CD8-positive, alpha-beta memory T cell (primary cell): ENCODE data around the gene KCNH8. TPM values are rescaled to one million over a fixed set of nuclear protein-coding genes. Genes with fewer than 3 reads are reported as not detected.
"Not testable (repeated sequence)": the region's sequence is repeated elsewhere in the genome, so short reads cannot be mapped to it uniquely, and the experiment has no call there.

Experiments
- CTCF ChIA-PET: fragments of 350-600 bp; sonication (Branson Sonifier 250); formaldehyde crosslinking; loops from one replicate; lab custom pipeline; 2021; ENCODE audit warnings: antibody characterized with exemption; lab: Charles Lee
- POLR2A ChIA-PET: fragments of 350-600 bp; sonication (Branson Sonifier 250); formaldehyde crosslinking; loops from one replicate; lab custom pipeline; 2021; ENCODE audit warnings: antibody characterized with exemption; lab: Charles Lee
- DNase-seq, 5 donors: peaks; one replicate each; pipeline versions ENCODE4 v3.0.0 to v3.0.0-alpha.2; 2020 to 2022; ENCODE audit warnings: mixed read lengths in 1 of 5
- H3K27ac ChIP-seq: one replicate; pipeline ENCODE4 v1.7.0; 2013; ENCODE audit warnings: low read depth, mild to moderate bottlenecking, low read length, moderate library complexity
- H3K27me3 ChIP-seq: 2 replicates; pipeline ENCODE4 v1.7.0; 2013; ENCODE audit warnings: low read length, mild to moderate bottlenecking; ENCODE audit not compliant: insufficient read depth, poor library complexity, severe bottlenecking
- H3K36me3 ChIP-seq: 2 replicates; pipeline ENCODE4 v1.7.0; 2013; ENCODE audit warnings: mild to moderate bottlenecking, low read length, moderate library complexity; ENCODE audit not compliant: insufficient read depth
- H3K4me1 ChIP-seq: 2 replicates; pipeline ENCODE4 v1.7.0; 2013; ENCODE audit warnings: mild to moderate bottlenecking, low read length, moderate library complexity; ENCODE audit not compliant: insufficient read depth
- H3K4me3 ChIP-seq: 2 replicates; pipeline ENCODE4 v1.7.0; 2013; ENCODE audit warnings: mild to moderate bottlenecking, low read length
- H3K9me3 ChIP-seq: 2 replicates; pipeline ENCODE4 v1.7.0; 2013; ENCODE audit warnings: mild to moderate bottlenecking, low read length
- H3K27ac Mint-ChIP-seq, 8 donors: one replicate each; pipeline ENCODE4 v1.8.0; 2020 to 2021; ENCODE audit warnings: mixed read lengths in 8 of 8, mild to moderate bottlenecking in 6 of 8, inconsistent platforms in 3 of 8, moderate library complexity in 3 of 8
- H3K27me3 Mint-ChIP-seq, 2 donors: one replicate each; pipeline ENCODE4 v1.8.0; 2020 to 2021; ENCODE audit warnings: mixed read lengths in 2 of 2, mild to moderate bottlenecking in 1 of 2, moderate library complexity in 1 of 2
- H3K36me3 Mint-ChIP-seq, 3 donors: one replicate each; pipeline ENCODE4 v1.8.0; 2020 to 2021; ENCODE audit warnings: mixed read lengths in 3 of 3, inconsistent platforms in 1 of 3, mild to moderate bottlenecking in 1 of 3
- H3K4me1 Mint-ChIP-seq, 3 donors: one replicate each; pipeline ENCODE4 v1.8.0; 2020 to 2021; ENCODE audit warnings: mixed read lengths in 3 of 3, inconsistent platforms in 1 of 3, mild to moderate bottlenecking in 1 of 3
- H3K4me3 Mint-ChIP-seq, 7 donors: one replicate each; pipeline ENCODE4 v1.8.0; 2020 to 2021; ENCODE audit warnings: mixed read lengths in 7 of 7, mild to moderate bottlenecking in 6 of 7, moderate library complexity in 4 of 7, inconsistent platforms in 2 of 7
- H3K9me3 Mint-ChIP-seq, 5 donors: one replicate each; pipeline ENCODE4 v1.8.0; 2020 to 2022; ENCODE audit warnings: mixed read lengths in 5 of 5, mild to moderate bottlenecking in 3 of 5, moderate library complexity in 2 of 5, inconsistent platforms in 1 of 5
- polyA plus RNA-seq: library from polyadenylated mRNA; unstranded; fragments of 300-500 nt; fragmentation: Illumina TruSeq; gene quantifications from one replicate; pipeline ENCODE4 v1.2.3, GENCODE V29; 2021
- total RNA-seq, 2 experiments: library from RNA; stranded (reverse); gene quantifications; one replicate each; pipeline ENCODE4 v1.2.3, GENCODE V29; 2021

KCNH8 gene
- not detected for total RNA-seq
- not detected for polyA plus RNA-seq

GRCh38 chr3:19147905-19148767, at the start of gene KCNH8:
KCNH8 (plus strand) TSS chr3:19148510; CDS start chr3:19148720, 210 bp downstream.
- Mint-ChIP-seq H3K4me1 (peaks cover 19 to 28% (median 22%) of the 10 kb centered on the region in 3 donors), H3K27me3 (peaks cover 1 to 21% of the 10 kb centered on the region in 2 donors), H3K36me3 (peaks cover 0 to 3% (median 0%) of the 10 kb centered on the region in 3 donors), H3K4me3 (peak within 1 kb of the TSS; percentile 88 to 97 (median 91)), H3K9me3 (peaks cover 0 to 6% (median 4%) of the 10 kb centered on the region in 5 donors), H3K27ac (peak within 1 kb of the TSS; percentile 27 to 91 (median 68))
- peak in 1 of 5 donors; percentile 11 for DNase-seq
- peaks cover 5% of the 10 kb centered on the region for H3K4me1 ChIP-seq
- H3K4me3 ChIP-seq = peak within 1 kb of the TSS; percentile 73
- no peak within 1 kb of the TSS for H3K27ac ChIP-seq
- no peaks in the 10 kb centered on the region for H3K9me3 ChIP-seq
- H3K36me3 ChIP-seq = no peaks in the 10 kb centered on the region
- POLR2A ChIA-PET = no interaction called here
- CTCF ChIA-PET = interaction anchor here (0.5 kb wide), 1 partner anchor 1342 kb away, joined by 4 read pairs; no protein-coding TSS in a partner anchor
- H3K27me3 ChIP-seq = no peaks in the 10 kb centered on the region

DNA sequence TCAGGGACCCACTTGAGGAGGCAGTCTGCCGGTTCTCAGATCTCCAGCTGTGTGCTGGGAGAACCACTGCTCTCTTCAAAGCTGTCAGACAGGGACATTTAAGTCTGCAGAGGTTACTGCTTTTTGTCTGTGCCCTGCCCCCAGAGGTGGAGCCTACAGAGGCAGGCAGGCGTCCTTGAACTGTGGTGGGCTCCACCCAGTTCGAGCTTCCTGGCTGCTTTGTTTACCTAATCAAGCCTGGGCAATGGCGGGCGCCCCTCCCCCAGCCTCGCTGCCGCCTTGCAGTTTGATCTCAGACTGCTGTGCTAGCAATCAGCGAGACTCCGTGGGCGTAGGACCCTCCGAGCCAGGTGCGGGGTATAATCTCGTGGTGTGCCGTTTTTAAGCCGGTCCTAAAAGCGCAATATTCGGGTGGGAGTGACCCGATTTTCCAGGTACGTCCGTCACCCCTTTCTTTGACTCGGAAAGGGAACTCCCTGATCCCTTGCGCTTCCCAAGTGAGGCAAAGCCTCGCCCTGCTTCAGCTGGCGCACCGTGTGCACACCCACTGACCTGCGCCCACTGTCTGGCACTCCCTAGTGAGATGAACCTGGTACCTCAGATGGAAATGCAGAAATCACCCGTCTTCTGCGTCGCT, 45.5 kb upstream of the KCNH8 start:
- POLR2A ChIA-PET = not testable (repeated sequence)

GRCh38 chr3:19103510-19103909, 44.8 kb upstream of the KCNH8 start:
- no peaks in the 10 kb centered on the region for H3K4me1 ChIP-seq
- Mint-ChIP-seq H3K27ac (peak overlapping the region in 4 of 8 donors; percentile 75 to 92 (median 86)), H3K36me3 (no peaks in the 10 kb centered on the region)

More for the DNA sequence above, 45.5 kb upstream of the KCNH8 start:
- H3K27ac ChIP-seq, H3K4me3 ChIP-seq, H3K9me3 Mint-ChIP-seq, H3K9me3 ChIP-seq, H3K36me3 ChIP-seq, CTCF ChIA-PET, H3K36me3 Mint-ChIP-seq, H3K27me3 ChIP-seq, H3K4me1 ChIP-seq, H3K27me3 Mint-ChIP-seq, H3K4me1 Mint-ChIP-seq: not testable (repeated sequence)
- Mint-ChIP-seq H3K4me3 (peak overlapping the region; percentile 49 to 92 (median 79)), H3K27ac (peak overlapping the region in 7 of 8 donors; percentile 26 to 92 (median 68))
- DNase-seq = peak in 1 of 5 donors; percentile 16

GRCh38 chr3:19104459-19104858, 43.9 kb upstream of the KCNH8 start:
- Mint-ChIP-seq H3K4me1 (no peaks in the 10 kb centered on the region), H3K36me3 (no peaks in the 10 kb centered on the region), H3K27me3 (peaks cover 0 to 2% of the 10 kb centered on the region in 2 donors), H3K27ac (peak overlapping the region in 1 of 8 donors; percentile 54), H3K9me3 (peaks cover 0 to 5% (median 0%) of the 10 kb centered on the region in 5 donors), H3K4me3 (peak overlapping the region in 1 of 7 donors; percentile 32)
- H3K4me1 ChIP-seq = no peaks in the 10 kb centered on the region
- no peak for DNase-seq
- no peak overlapping the region for H3K27ac ChIP-seq
- H3K9me3 ChIP-seq = no peaks in the 10 kb centered on the region
- H3K27me3 ChIP-seq = no peaks in the 10 kb centered on the region
- H3K4me3 ChIP-seq = no peak overlapping the region
- ChIA-PET CTCF (no interaction called here), POLR2A (no interaction called here)
- H3K36me3 ChIP-seq = no peaks in the 10 kb centered on the region

More at GRCh38 chr3:19103510-19103909, 44.8 kb upstream of the KCNH8 start:
- Histone ChIP-seq H3K4me3 (no peak overlapping the region), H3K36me3 (no peaks in the 10 kb centered on the region), H3K9me3 (no peaks in the 10 kb centered on the region), H3K27ac (no peak overlapping the region), H3K27me3 (no peaks in the 10 kb centered on the region)
- Mint-ChIP-seq H3K27me3 (peaks cover 0 to 2% of the 10 kb centered on the region in 2 donors), H3K4me3 (peak overlapping the region; percentile 49 to 92 (median 79)), H3K9me3 (peaks cover 0 to 5% (median 0%) of the 10 kb centered on the region in 5 donors), H3K4me1 (no peaks in the 10 kb centered on the region)
- no peak for DNase-seq
- POLR2A ChIA-PET = no interaction called here
- CTCF ChIA-PET = no interaction called here

DNA sequence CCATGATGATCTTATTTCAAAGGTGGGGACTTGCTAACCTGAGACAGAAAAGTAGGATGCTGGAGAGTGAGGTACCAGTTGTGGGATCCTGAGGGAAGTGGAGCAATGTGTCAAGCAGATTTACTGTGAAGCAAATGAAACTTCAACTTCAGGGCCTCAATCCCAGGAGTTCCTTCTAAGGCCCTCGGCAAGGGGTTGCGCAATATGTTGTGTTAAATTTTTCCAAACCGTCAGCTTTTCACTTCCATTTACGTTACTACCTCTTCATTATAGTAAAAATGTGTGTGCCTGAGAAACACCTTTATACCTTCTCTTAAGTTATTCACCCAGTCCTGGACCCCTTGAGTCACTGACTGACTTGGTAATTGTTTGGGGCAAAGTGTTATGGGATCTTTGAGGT, 42.5 kb upstream of the KCNH8 start:
- Mint-ChIP-seq H3K36me3 (peaks cover 0 to 1% (median 0%) of the 10 kb centered on the region in 3 donors), H3K27me3 (peaks cover 0 to 1% of the 10 kb centered on the region in 2 donors), H3K27ac (no peak overlapping the region), H3K4me1 (no peaks in the 10 kb centered on the region), H3K9me3 (peaks cover 0 to 5% (median 0%) of the 10 kb centered on the region in 5 donors), H3K4me3 (no peak overlapping the region)
- ChIA-PET POLR2A (no interaction called here), CTCF (no interaction called here)
- Histone ChIP-seq H3K9me3 (no peaks in the 10 kb centered on the region), H3K4me1 (no peaks in the 10 kb centered on the region), H3K36me3 (no peaks in the 10 kb centered on the region), H3K27me3 (no peaks in the 10 kb centered on the region), H3K4me3 (no peak overlapping the region), H3K27ac (no peak overlapping the region)
- no peak for DNase-seq

- Histone ChIP-seq H3K4me1 (no peaks in the 10 kb centered on the region), H3K9me3 (no peaks in the 10 kb centered on the region), H3K36me3 (no peaks in the 10 kb centered on the region), H3K27ac (no peak overlapping the region), H3K27me3 (no peaks in the 10 kb centered on the region), H3K4me3 (no peak overlapping the region)
- Mint-ChIP-seq H3K36me3 (peaks cover 0 to 1% (median 0%) of the 10 kb centered on the region in 3 donors), H3K4me3 (no peak overlapping the region), H3K9me3 (peaks cover 0 to 5% (median 0%) of the 10 kb centered on the region in 5 donors), H3K27me3 (peaks cover 0 to 1% of the 10 kb centered on the region in 2 donors), H3K4me1 (no peaks in the 10 kb centered on the region), H3K27ac (no peak overlapping the region)
- ChIA-PET POLR2A (no interaction called here), CTCF (no interaction called here)
- DNase-seq = no peak
Observed at GRCh38 chr3:19106307-19106706, 42.0 kb upstream of the KCNH8 start.

- Histone ChIP-seq H3K9me3 (no peaks in the 10 kb centered on the region), H3K27me3 (no peaks in the 10 kb centered on the region), H3K27ac (no peak overlapping the region), H3K4me3 (no peak overlapping the region), H3K4me1 (no peaks in the 10 kb centered on the region), H3K36me3 (no peaks in the 10 kb centered on the region)
- Mint-ChIP-seq H3K27ac (no peak overlapping the region), H3K9me3 (peaks cover 0 to 5% (median 0%) of the 10 kb centered on the region in 5 donors), H3K27me3 (peaks cover 0 to 1% of the 10 kb centered on the region in 2 donors), H3K4me3 (no peak overlapping the region), H3K36me3 (peaks cover 0 to 1% (median 0%) of the 10 kb centered on the region in 3 donors), H3K4me1 (no peaks in the 10 kb centered on the region)
- ChIA-PET CTCF (no interaction called here), POLR2A (no interaction called here)
- DNase-seq = no peak
Observed at GRCh38 chr3:19107719-19108118, 40.6 kb upstream of the KCNH8 start.
